IMR-90 (cell line): ENCODE results near the gene CRYM. TPM values are rescaled to one million over a fixed set of nuclear protein-coding genes. Genes with fewer than 3 reads are reported as not detected.

Experiments
- ATAC-seq: fragments of 200-7000 bp; cut with Tn5 transposase; 2 replicates; pipeline ENCODE4 v1.9.1; 2020; ENCODE audit warnings: low read depth, mild to moderate bottlenecking, moderate library complexity
- BruUV-seq: library from RNA; stranded (reverse); fragments of 400-500 nt; replicated peaks from 2 replicates; lab custom pipeline; 2021; lab: Mats Ljungman, UMichigan
- CTCF ChIA-PET: fragments of 300-600 bp; formaldehyde crosslinking; extraction: SDS; loops from one replicate; lab custom pipeline; 2021; ENCODE audit warnings: antibody characterized with exemption; lab: Yijun Ruan, JAX
- POLR2A ChIA-PET: fragments of 300-600 bp; sonication (Branson Sonifier 250); formaldehyde crosslinking; loops from one replicate; lab custom pipeline; 2022; ENCODE audit warnings: antibody characterized with exemption; ENCODE audit not compliant: unreplicated experiment; lab: Charles Lee
- DNase-seq: peaks from one replicate; pipeline ENCODE4 v3.0.0; 2013
- H2AFZ ChIP-seq: replicated peaks from 2 replicates; pipeline ENCODE3; 2013; ENCODE audit warnings: low read length, mild to moderate bottlenecking; ENCODE audit not compliant: poor library complexity
- H2AK5ac ChIP-seq: 2 replicates; pipeline ENCODE4 v1.6.1; 2013; ENCODE audit warnings: low read depth, low read length, inconsistent platforms
- H2AK9ac ChIP-seq: replicated peaks from 2 replicates; pipeline ENCODE3; 2013; ENCODE audit warnings: mild to moderate bottlenecking, low read depth, low read length, moderate library complexity; ENCODE audit not compliant: poor library complexity
- H2BK120ac ChIP-seq: 2 replicates; pipeline ENCODE4 v1.6.1; 2013; ENCODE audit warnings: low read depth, low read length, inconsistent platforms
- H2BK15ac ChIP-seq: 3 replicates; pipeline ENCODE4 v1.6.1; 2013; ENCODE audit warnings: low read depth, low read length, inconsistent platforms
- H2BK20ac ChIP-seq: 2 replicates; pipeline ENCODE4 v1.6.1; 2013; ENCODE audit warnings: low read depth, mild to moderate bottlenecking, inconsistent platforms, low read length, moderate library complexity
- H2BK5ac ChIP-seq: 2 replicates; pipeline ENCODE4 v1.6.1; 2013; ENCODE audit warnings: mild to moderate bottlenecking, low read depth, low read length, inconsistent platforms; ENCODE audit not compliant: poor library complexity, severe bottlenecking
- H3K14ac ChIP-seq: replicated peaks from 2 replicates; pipeline ENCODE4 v1.6.1; 2013; ENCODE audit warnings: low read depth, low read length, inconsistent platforms
- H3K18ac ChIP-seq: 2 replicates; pipeline ENCODE4 v1.6.1; 2013; ENCODE audit warnings: low read depth, low read length, control low read depth
- H3K23ac ChIP-seq: 2 replicates; pipeline ENCODE4 v1.6.1; 2013; ENCODE audit warnings: low read depth, low read length, inconsistent platforms
- H3K27ac ChIP-seq: 2 replicates; pipeline ENCODE4 v1.5.1; 2013; ENCODE audit warnings: mild to moderate bottlenecking, control low read depth, low read length; ENCODE audit not compliant: insufficient read depth
- H3K27me3 ChIP-seq: 2 replicates; pipeline ENCODE4 v1.6.1; 2013; ENCODE audit warnings: low read length; ENCODE audit not compliant: control insufficient read depth, insufficient read depth
- H3K36me3 ChIP-seq: 2 replicates; pipeline ENCODE4 v1.6.1; 2013; ENCODE audit warnings: low read length, mixed read lengths; ENCODE audit not compliant: control insufficient read depth, insufficient read depth
- H3K4ac ChIP-seq: 2 replicates; pipeline ENCODE4 v1.6.1; 2013; ENCODE audit warnings: low read depth, low read length, inconsistent platforms
- H3K4me1 ChIP-seq: 2 replicates; pipeline ENCODE4 v1.6.1; 2013; ENCODE audit warnings: low read length, mixed read lengths; ENCODE audit not compliant: control insufficient read depth, insufficient read depth
- H3K4me2 ChIP-seq: 2 replicates; pipeline ENCODE4 v1.6.1; 2013; ENCODE audit warnings: low read depth, mild to moderate bottlenecking, control low read depth, low read length, moderate library complexity
- H3K4me3 ChIP-seq: 2 replicates; pipeline ENCODE4 v1.5.1; 2013; ENCODE audit warnings: low read depth, mild to moderate bottlenecking, control low read depth, low read length, moderate library complexity; ENCODE audit not compliant: insufficient read depth
- H3K56ac ChIP-seq: 2 replicates; pipeline ENCODE4 v1.6.1; 2013; ENCODE audit warnings: low read length, inconsistent platforms; ENCODE audit not compliant: insufficient read depth; ENCODE audit errors: extremely low read depth
- H3K79me1 ChIP-seq, 2 experiments: 2 replicates each; pipeline ENCODE4 v1.6.1; 2013; ENCODE audit warnings: low read length in 2 of 2, inconsistent platforms in 1 of 2, low read depth in 1 of 2
- H3K9ac ChIP-seq: 2 replicates; pipeline ENCODE4 v1.6.1; 2013; ENCODE audit warnings: low read depth, low read length, control low read depth
- H3K9me1 ChIP-seq: 2 replicates; pipeline ENCODE4 v1.6.1; 2013; ENCODE audit warnings: low read length, inconsistent platforms; ENCODE audit not compliant: insufficient read depth
- H3K9me3 ChIP-seq: 2 replicates; pipeline ENCODE4 v1.6.1; 2013; ENCODE audit warnings: low read length; ENCODE audit not compliant: control insufficient read depth, insufficient read depth
- H4K20me1 ChIP-seq: 2 replicates; pipeline ENCODE4 v1.6.1; 2013; ENCODE audit warnings: low read length, inconsistent platforms; ENCODE audit not compliant: insufficient read depth
- H4K5ac ChIP-seq: 2 replicates; pipeline ENCODE4 v1.6.1; 2013; ENCODE audit warnings: mild to moderate bottlenecking, low read depth, low read length, control low read depth
- H4K8ac ChIP-seq, 2 experiments: 2 replicates each; pipeline ENCODE4 v1.6.1; 2013; ENCODE audit warnings: low read depth in 2 of 2, low read length in 2 of 2, control low read depth in 1 of 2, inconsistent platforms in 1 of 2
- H4K91ac ChIP-seq: 2 replicates; pipeline ENCODE4 v1.6.1; 2013; ENCODE audit warnings: low read depth, low read length, inconsistent platforms; ENCODE audit not compliant: insufficient read depth
- RAD21 ChIP-seq: IDR thresholded peaks from 2 replicates; pipeline ENCODE4 v1.6.1; 2012; ENCODE audit warnings: low read length, improper control_type of control experiment
- RFX5 ChIP-seq: IDR thresholded peaks from 2 replicates; pipeline ENCODE4 v1.8.0; 2012; ENCODE audit warnings: low read depth, mild to moderate bottlenecking, low read length, moderate library complexity
- WGBS, 2 experiments: methylation state at CpG; one replicate each; pipeline versions ENCODE4 v1.1.5 to v1.1.7; 2013; ENCODE audit warnings: missing lambda C conversion rate in 2 of 2; ENCODE audit not compliant: insufficient read length in 1 of 2; ENCODE audit errors: extremely low coverage in 2 of 2; 5-methylcytosine and 5-hydroxymethylcytosine counted together
- dilution Hi-C: fragments of 300-500 bp; cut with HindIII; formaldehyde crosslinking; loops from one replicate; pipeline ENCODE4 v1.14.3; 2018; ENCODE audit warnings: low sequenced_read_pairs; ENCODE audit not compliant: unreplicated experiment
- in situ Hi-C: fragments of 300-500 bp; cut with MboI; formaldehyde crosslinking; loops from 3 replicates; pipeline ENCODE4 v1.14.3; 2019; ENCODE audit warnings: low sequenced_read_pairs, inconsistent platforms, mixed read lengths
- intact Hi-C: fragments of 100-400 bp; cut with micrococcal nuclease; formaldehyde crosslinking; loops from 2 replicates; pipeline ENCODE4 v1.10.0; 2022
- polyA plus RNA-seq, 3 experiments: library from polyadenylated mRNA; depleted of rRNA; stranded (reverse); fragments of >200 nt; gene quantifications; 2 replicates each; pipeline ENCODE4 v1.2.3, GENCODE V29; 2012; ENCODE audit warnings: low replicate concordance in 1 of 3
- total RNA-seq: library from RNA; depleted of rRNA; stranded (reverse); fragments of >200 nt; gene quantifications from 2 replicates; pipeline ENCODE4 v1.2.3, GENCODE V29; 2012
- TF ChIP-seq, protein P1 (sequence below): fragments of 150-350 bp; IDR thresholded peaks from 2 replicates; pipeline ENCODE4 v1.6.1; 2017; ENCODE audit warnings: mild to moderate bottlenecking, antibody characterized with exemption, low read length, low read depth

Gene CRYM
- total and polyA plus RNA-seq, 2 of the 4 experiments (the other 2 are of a cell fraction), result not detected

- dilution Hi-C loops (no loop called here), in situ Hi-C loops (no loop called here), intact Hi-C loops (no loop called here)
- POLR2A ChIA-PET, result no interaction called here
- no peak overlapping the region for H2BK15ac ChIP-seq
- H3K9me1 ChIP-seq, result no peaks in the 10 kb centered on the region
- no CpG with 5 or more reads among the region's 2 CpGs for WGBS, 2 experiments
- no peak overlapping the region for H3K14ac ChIP-seq
- H3K4ac ChIP-seq, result no peak overlapping the region
- no peaks in the 10 kb centered on the region for H3K27me3 ChIP-seq
- no peak overlapping the region for H2AFZ ChIP-seq
- DNase-seq, result no peak
- CTCF ChIA-PET, result no interaction called here
- H3K18ac ChIP-seq, result no peak overlapping the region
- H3K4me2 ChIP-seq, result no peak overlapping the region
- H4K5ac ChIP-seq, result no peak overlapping the region
- no TSS peak for BruUV-seq
- no peak overlapping the region for H3K9ac ChIP-seq
- no peaks in the 10 kb centered on the region for H3K4me1 ChIP-seq
- ATAC-seq, result no peak
- H3K23ac ChIP-seq, result no peak overlapping the region
- no peaks in the 10 kb centered on the region for H3K9me3 ChIP-seq
- H2BK20ac ChIP-seq, result no peak overlapping the region
- H2AK5ac ChIP-seq, result no peak overlapping the region
- H2BK120ac ChIP-seq, result no peak overlapping the region
- TF ChIP-seq RAD21, result no peak
- TF ChIP-seq, protein P1, sequence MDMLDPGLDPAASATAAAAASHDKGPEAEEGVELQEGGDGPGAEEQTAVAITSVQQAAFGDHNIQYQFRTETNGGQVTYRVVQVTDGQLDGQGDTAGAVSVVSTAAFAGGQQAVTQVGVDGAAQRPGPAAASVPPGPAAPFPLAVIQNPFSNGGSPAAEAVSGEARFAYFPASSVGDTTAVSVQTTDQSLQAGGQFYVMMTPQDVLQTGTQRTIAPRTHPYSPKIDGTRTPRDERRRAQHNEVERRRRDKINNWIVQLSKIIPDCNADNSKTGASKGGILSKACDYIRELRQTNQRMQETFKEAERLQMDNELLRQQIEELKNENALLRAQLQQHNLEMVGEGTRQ, result no peak
- no peak for TF ChIP-seq RFX5
- no peak overlapping the region for H3K4me3 ChIP-seq
- H2BK5ac ChIP-seq, result no peak overlapping the region
- no peak overlapping the region for H3K27ac ChIP-seq
- H4K20me1 ChIP-seq, result no peaks in the 10 kb centered on the region
- no peak overlapping the region for H4K91ac ChIP-seq
- H3K79me1 ChIP-seq, result no peaks in the 10 kb centered on the region
- no peaks in the 10 kb centered on the region for H3K36me3 ChIP-seq
- H2AK9ac ChIP-seq, result no peak overlapping the region
- no peak overlapping the region for H4K8ac ChIP-seq
- no peak overlapping the region for H3K56ac ChIP-seq
These were observed 48.4 kb upstream of the CRYM start for GRCh38 chr16:21326459-21326858.
